CD4-positive, alpha-beta T cell treated with Interleukin-4 for 1 hour (primary cell): ENCODE data around the gene REP15.
"Not testable (repeated sequence)": the region's sequence is repeated elsewhere in the genome, so short reads cannot be mapped to it uniquely, and the experiment has no call there.

Source experiments
- DNase-seq, 2 donors: peaks; one replicate each; pipeline ENCODE4 v3.0.0-alpha.2; 2020 to 2022

Gene REP15

GRCh38 chr12:27696293-27696652 is at the start of gene REP15:
TSS of gene REP15 (plus strand) at chr12:27696447. CDS start at chr12:27696563, 116 bp downstream.
- no peak for DNase-seq

GRCh38 chr12:27650011-27650410 is 46.2 kb upstream of the REP15 start:
- DNase-seq, result no peak

GRCh38 chr12:27651201-27651600 is 45.0 kb upstream of the REP15 start:
- no peak for DNase-seq

- peak; percentile 16 to 47 for DNase-seq
Observed at GRCh38 chr12:27652174-27652763, 44.0 kb upstream of the REP15 start.

GRCh38 chr12:27653661-27654060 is 42.6 kb upstream of the REP15 start:
- DNase-seq, result no peak

- DNase-seq, result not testable (repeated sequence)
Observed at GRCh38 chr12:27655476-27655875, 40.8 kb upstream of the REP15 start.

- DNase-seq, result no peak
Observed at GRCh38 chr12:27657296-27657695, 39.0 kb upstream of the REP15 start.

GRCh38 chr12:27665704-27666103 is 30.5 kb upstream of the REP15 start:
- DNase-seq, result no peak

- no peak for DNase-seq
Observed at GRCh38 chr12:27666510-27666909, 29.7 kb upstream of the REP15 start.

- DNase-seq, result no peak
Observed at GRCh38 chr12:27667540-27667939, 28.7 kb upstream of the REP15 start.

GRCh38 chr12:27672051-27672450 is 24.2 kb upstream of the REP15 start:
- no peak for DNase-seq

- DNase-seq, result no peak
Observed at GRCh38 chr12:27672643-27673042, 23.6 kb upstream of the REP15 start.

- DNase-seq, result no peak
Observed at GRCh38 chr12:27673101-27673718, 23.0 kb upstream of the REP15 start.

GRCh38 chr12:27674989-27675388 is 21.3 kb upstream of the REP15 start:
- no peak for DNase-seq

- no peak for DNase-seq
Observed at GRCh38 chr12:27680619-27681018, 15.6 kb upstream of the REP15 start.

- DNase-seq, result no peak
Observed at GRCh38 chr12:27682534-27682933, 13.7 kb upstream of the REP15 start.

GRCh38 chr12:27685274-27685673 is 11.0 kb upstream of the REP15 start:
- no peak for DNase-seq

GRCh38 chr12:27686147-27686546 is 10.1 kb upstream of the REP15 start:
- no peak for DNase-seq

GRCh38 chr12:27688671-27689070 is 7.6 kb upstream of the REP15 start:
- no peak for DNase-seq

GRCh38 chr12:27689558-27690180 is 6.6 kb upstream of the REP15 start:
- DNase-seq, result no peak

GRCh38 chr12:27693403-27693802 is 2.8 kb upstream of the REP15 start:
- DNase-seq, result no peak

- DNase-seq, result no peak
Observed at GRCh38 chr12:27695556-27696292, 523 bp upstream of the REP15 start.

GRCh38 chr12:27696864-27697564 is 767 bp downstream of the REP15 start:
- DNase-seq, result no peak
